NB4 (cell line): Measurements from ENCODE around the gene CLDN2.

ENCODE experiments used
- CTCF ChIP-seq: IDR thresholded peaks from one replicate; pipeline ENCODE4 v1.5.1; 2012; ENCODE audit warnings: low read depth, low read length
- MYC ChIP-seq: IDR thresholded peaks from 2 replicates; pipeline ENCODE4 v1.6.1; 2011; ENCODE audit warnings: low read depth, low read length

- TF ChIP-seq CTCF (no peak), MYC (no peak)
These were observed 2.2 kb upstream of the CLDN2 start for GRCh38 chrX:106917830-106918500.
